ENCODE results near the gene HADHA. TPM values are rescaled to one million over a fixed set of nuclear protein-coding genes. Genes with fewer than 3 reads are reported as not detected.

HADHA gene
- total and polyA plus RNA-seq, 2 donors (not counting 1 experiment from before 2014, with no cell fraction given), result 29.8 to 96.7 TPM

GRCh38 chr2:26172871-26173775 is 71.3 kb downstream of the HADHA start, which contains the start of gene GAREM2:
Gene GAREM2, plus strand, starts transcription at chr2:26173088. Its CDS starts 133 bp downstream, at chr2:26173221.
- ATAC-seq (ENCODE audit: low read depth) (peak; percentile 40), DNase-seq (peak; percentile 42)
- peak within 1 kb of the TSS; percentile 61 for H3K9ac ChIP-seq (ENCODE audit: low read length)
- ChIA-PET POLR2A (interaction anchor here (1.0 kb wide), 1 partner anchor 12 kb away, joined by 5 read pairs; no protein-coding TSS in a partner anchor), CTCF (interaction anchor here (0.9 kb wide), 1 partner anchor 12 kb away, joined by 4 read pairs; no protein-coding TSS in a partner anchor)
- H3K27me3 Mint-ChIP-seq, result peaks cover 39% of the 10 kb centered on the region
- H3K4me3 ChIP-seq (ENCODE audit: control extremely low read depth in 1 of 5, extremely low read depth in 1 of 5, insufficient read depth in 1 of 5, low read depth in 2 of 5, low read length in 4 of 5), result peak within 1 kb of the TSS in 4 of 5 experiments; percentile 15 to 63 (median 50)
- peak; percentile 50 for TF ChIP-seq EZH2 (IDR thresholded peaks at IDR 0.05; ENCODE audit: borderline replicate concordance, insufficient read depth, low read depth, low read length, poor library complexity, severe bottlenecking)
- TF ChIP-seq, protein P1, sequence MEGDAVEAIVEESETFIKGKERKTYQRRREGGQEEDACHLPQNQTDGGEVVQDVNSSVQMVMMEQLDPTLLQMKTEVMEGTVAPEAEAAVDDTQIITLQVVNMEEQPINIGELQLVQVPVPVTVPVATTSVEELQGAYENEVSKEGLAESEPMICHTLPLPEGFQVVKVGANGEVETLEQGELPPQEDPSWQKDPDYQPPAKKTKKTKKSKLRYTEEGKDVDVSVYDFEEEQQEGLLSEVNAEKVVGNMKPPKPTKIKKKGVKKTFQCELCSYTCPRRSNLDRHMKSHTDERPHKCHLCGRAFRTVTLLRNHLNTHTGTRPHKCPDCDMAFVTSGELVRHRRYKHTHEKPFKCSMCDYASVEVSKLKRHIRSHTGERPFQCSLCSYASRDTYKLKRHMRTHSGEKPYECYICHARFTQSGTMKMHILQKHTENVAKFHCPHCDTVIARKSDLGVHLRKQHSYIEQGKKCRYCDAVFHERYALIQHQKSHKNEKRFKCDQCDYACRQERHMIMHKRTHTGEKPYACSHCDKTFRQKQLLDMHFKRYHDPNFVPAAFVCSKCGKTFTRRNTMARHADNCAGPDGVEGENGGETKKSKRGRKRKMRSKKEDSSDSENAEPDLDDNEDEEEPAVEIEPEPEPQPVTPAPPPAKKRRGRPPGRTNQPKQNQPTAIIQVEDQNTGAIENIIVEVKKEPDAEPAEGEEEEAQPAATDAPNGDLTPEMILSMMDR (IDR thresholded peaks at IDR 0.05), result no peak
- intact Hi-C loops (cut with micrococcal nuclease), result no loop called here
- H3K9me3 Mint-ChIP-seq (ENCODE audit: insufficient read depth), result no peaks in the 10 kb centered on the region
- peak within 1 kb of the TSS; percentile 83 for H3K4me3 Mint-ChIP-seq
- H3K79me2 ChIP-seq (ENCODE audit: control insufficient read depth, insufficient read depth, low read length), result no peaks in the 10 kb centered on the region
- no peak within 1 kb of the TSS for H3K27ac ChIP-seq (ENCODE audit: low read length in 2 of 2)
- H3K36me3 ChIP-seq (replicated peaks in 1 of 2; ENCODE audit: control extremely low read depth in 1 of 2, control insufficient read depth in 1 of 2, extremely low read depth in 1 of 2, insufficient read depth in 2 of 2, low read length in 1 of 2), result no peaks in the 10 kb centered on the region
- peaks cover 14% of the 10 kb centered on the region for H3K4me1 Mint-ChIP-seq
- peak within 1 kb of the TSS; percentile 74 for H2AFZ ChIP-seq (ENCODE audit: insufficient read depth, low read depth, low read length, poor library complexity, severe bottlenecking)
- peaks cover 0 to 52% (median 22%) of the 10 kb centered on the region in 4 experiments for H3K27me3 ChIP-seq (replicated peaks in 1 of 4; ENCODE audit: control extremely low read depth in 1 of 4, control insufficient read depth in 3 of 4, insufficient read depth in 4 of 4, low read length in 3 of 4)
- peak within 1 kb of the TSS; percentile 53 for H3K27ac Mint-ChIP-seq
- WGBS (ENCODE audit: insufficient coverage), result 1% methylated on average over 73 of the region's 102 CpGs
- peaks cover 0 to 15% (median 0%) of the 10 kb centered on the region in 3 donors for H3K9me3 ChIP-seq (ENCODE audit: control extremely low read depth in 1 of 3, control insufficient read depth in 2 of 3, insufficient read depth in 1 of 3, low read length in 2 of 3)
- H3K4me2 ChIP-seq (replicated peaks; ENCODE audit: low read depth, low read length, poor library complexity, severe bottlenecking), result peak within 1 kb of the TSS; percentile 91
- H3K4me1 ChIP-seq (ENCODE audit: control insufficient read depth in 2 of 2, insufficient read depth in 2 of 2, low read length in 2 of 2), result peaks cover 14 to 20% of the 10 kb centered on the region in 2 donors
- H4K20me1 ChIP-seq (ENCODE audit: control insufficient read depth, insufficient read depth, low read length, poor library complexity, severe bottlenecking), result no peaks in the 10 kb centered on the region
